GM23338 (cell line): ENCODE data around the gene ABCA4. TPM values are rescaled to one million over a fixed set of nuclear protein-coding genes. Genes with fewer than 3 reads are reported as not detected.

Source experiments
- ATAC-seq: fragments of 200-7000 bp; cut with Tn5 transposase; 3 replicates; pipeline ENCODE4 v1.9.1; 2020
- DNase-seq: peaks from one replicate; pipeline ENCODE4 v3.0.0-alpha.2; 2015; ENCODE audit warnings: low spot score
- H2AFZ ChIP-seq: fragments of 200-600 bp; sonication (generic); 2 replicates; pipeline ENCODE4 v1.8.0; 2016; ENCODE audit warnings: antibody characterized with exemption, mild to moderate bottlenecking, moderate library complexity
- H3F3A ChIP-seq: fragments of 200-600 bp; sonication (generic); replicated peaks from 2 replicates; pipeline ENCODE4 v1.8.0; 2017; ENCODE audit warnings: antibody characterized with exemption, mixed run types, low read depth
- H3K27ac ChIP-seq: fragments of 200-600 bp; sonication (generic); 2 replicates; pipeline ENCODE4 v1.6.1; 2016; ENCODE audit warnings: low read depth
- H3K27me3 ChIP-seq: fragments of 200-600 bp; sonication (generic); 2 replicates; pipeline ENCODE4 v1.8.0; 2016; ENCODE audit warnings: mild to moderate bottlenecking, mixed run types, moderate library complexity; ENCODE audit not compliant: insufficient read depth
- H3K36me3 ChIP-seq: fragments of 200-600 bp; sonication (generic); 2 replicates; pipeline ENCODE4 v1.8.0; 2016; ENCODE audit warnings: mild to moderate bottlenecking; ENCODE audit not compliant: insufficient read depth
- H3K4me1 ChIP-seq: fragments of 200-600 bp; sonication (generic); 2 replicates; pipeline ENCODE4 v1.8.0; 2016; ENCODE audit warnings: mild to moderate bottlenecking, moderate library complexity; ENCODE audit not compliant: insufficient read depth
- H3K4me2 ChIP-seq: fragments of 200-600 bp; sonication (generic); 2 replicates; pipeline ENCODE4 v1.7.1; 2017; ENCODE audit warnings: mixed run types
- H3K4me3 ChIP-seq: fragments of 200-600 bp; sonication (generic); 2 replicates; pipeline ENCODE4 v1.6.1; 2016; ENCODE audit warnings: mixed run types
- H3K79me2 ChIP-seq: fragments of 200-600 bp; sonication (generic); replicated peaks from 2 replicates; pipeline ENCODE4 v1.8.0; 2017; ENCODE audit warnings: mild to moderate bottlenecking; ENCODE audit not compliant: insufficient read depth
- H3K9me2 ChIP-seq: fragments of 200-600 bp; sonication (generic); 2 replicates; pipeline ENCODE4 v1.8.0; 2017; ENCODE audit not compliant: insufficient read depth
- H4K20me1 ChIP-seq: fragments of 200-600 bp; sonication (generic); replicated peaks from 2 replicates; pipeline ENCODE4 v1.8.0; 2017; ENCODE audit warnings: mild to moderate bottlenecking; ENCODE audit not compliant: insufficient read depth
- H3K27ac Mint-ChIP-seq: 2 replicates; pipeline ENCODE4 v1.8.0; 2020; ENCODE audit warnings: inconsistent platforms, mild to moderate bottlenecking, moderate library complexity, mixed read lengths
- H3K27me3 Mint-ChIP-seq: 3 replicates; pipeline ENCODE4 v1.8.0; 2022; ENCODE audit warnings: low read depth, mild to moderate bottlenecking, moderate library complexity, mixed read lengths, inconsistent platforms; ENCODE audit not compliant: insufficient read depth, poor library complexity
- H3K36me3 Mint-ChIP-seq: 3 replicates; pipeline ENCODE4 v1.8.0; 2021; ENCODE audit warnings: low read depth, mild to moderate bottlenecking, inconsistent platforms, moderate library complexity, mixed read lengths
- H3K4me1 Mint-ChIP-seq: 3 replicates; pipeline ENCODE4 v1.8.0; 2020; ENCODE audit warnings: mild to moderate bottlenecking, inconsistent platforms, mixed read lengths
- H3K4me3 Mint-ChIP-seq: 3 replicates; pipeline ENCODE4 v1.8.0; 2021; ENCODE audit warnings: moderate library complexity, mild to moderate bottlenecking, inconsistent platforms, mixed read lengths
- H3K9me3 Mint-ChIP-seq: 3 replicates; pipeline ENCODE4 v1.8.0; 2020; ENCODE audit warnings: moderate library complexity, mild to moderate bottlenecking, inconsistent platforms, mixed read lengths
- CREB1 ChIP-seq: fragments of 250-450 bp; sonication (Bioruptor Pico); IDR thresholded peaks from 2 replicates; pipeline ENCODE4 v1.5.0; 2020; ENCODE audit warnings: low read depth, mild to moderate bottlenecking, moderate library complexity
- ETS1 ChIP-seq: IDR thresholded peaks from 2 replicates; pipeline ENCODE4 v1.6.1; 2016; ENCODE audit warnings: antibody characterized with exemption
- EZH2 ChIP-seq: fragments of 200-600 bp; sonication (generic); IDR thresholded peaks from one replicate; pipeline ENCODE4 v1.8.0; 2017; ENCODE audit warnings: antibody characterized with exemption, mild to moderate bottlenecking, low read depth; ENCODE audit not compliant: unreplicated experiment
- EZH2phosphoT487 ChIP-seq: fragments of 200-600 bp; sonication (generic); IDR thresholded peaks from one replicate; pipeline ENCODE4 v1.8.1; 2018; ENCODE audit warnings: antibody characterized with exemption; ENCODE audit not compliant: unreplicated experiment
- JUNB ChIP-seq: IDR thresholded peaks from one replicate; pipeline ENCODE4 v1.6.1; 2016; ENCODE audit warnings: antibody characterized with exemption; ENCODE audit not compliant: unreplicated experiment
- NANOG ChIP-seq: IDR thresholded peaks from 2 replicates; pipeline ENCODE4 v1.6.1; 2016; ENCODE audit warnings: antibody characterized with exemption, borderline replicate concordance
- POLR2AphosphoS5 ChIP-seq: IDR thresholded peaks from 2 replicates; pipeline ENCODE4 v1.6.1; 2016; ENCODE audit warnings: antibody characterized with exemption, low read depth
- REST ChIP-seq: IDR thresholded peaks from one replicate; pipeline ENCODE4 v1.6.1; 2018; ENCODE audit warnings: antibody characterized with exemption; ENCODE audit not compliant: unreplicated experiment
- STAT1 ChIP-seq: IDR thresholded peaks from one replicate; pipeline ENCODE4 v1.6.1; 2016; ENCODE audit warnings: antibody characterized with exemption; ENCODE audit not compliant: unreplicated experiment
- ZNF114 ChIP-seq: fragments of 250-450 bp; sonication (Bioruptor Pico); IDR thresholded peaks from 2 replicates; pipeline ENCODE4 v1.5.0; 2020; ENCODE audit warnings: mild to moderate bottlenecking, moderate library complexity
- ZNF331 ChIP-seq: fragments of 250-450 bp; sonication (Bioruptor Pico); IDR thresholded peaks from 2 replicates; pipeline ENCODE4 v1.5.0; 2020; ENCODE audit warnings: low read depth, mild to moderate bottlenecking, moderate library complexity
- ZNF462 ChIP-seq: fragments of 250-450 bp; sonication (Bioruptor Pico); IDR thresholded peaks from 2 replicates; pipeline ENCODE4 v1.5.0; 2020; ENCODE audit warnings: mild to moderate bottlenecking, moderate library complexity
- polyA plus RNA-seq: library from polyadenylated mRNA; unstranded; fragments of >200 nt; fragmentation: Nextera tagmentation; extraction: Ambion mirVana; gene quantifications from 2 replicates; pipeline ENCODE4 v1.2.1, GENCODE V29; 2016
- total RNA-seq: library from RNA; depleted of rRNA; stranded (reverse); fragments of >200 nt; shearing (Covaris generic); gene quantifications from 2 replicates; pipeline ENCODE4 v1.2.3, GENCODE V29; 2014
- TF ChIP-seq, protein P1 (sequence below), 2 experiments: fragments of 200-600 bp in 1 of 2; sonication (generic) in 1 of 2; conservative IDR thresholded peaks; 2 replicates each; pipeline versions ENCODE4 v1.5.1 to v1.6.1; 2016 to 2017; ENCODE audit warnings: antibody characterized with exemption in 2 of 2, low read depth in 2 of 2, mild to moderate bottlenecking in 2 of 2, moderate library complexity in 1 of 2

Gene ABCA4
- total and polyA plus RNA-seq, 2 experiments from 2014 or later: not detected

- Mint-ChIP-seq H3K27ac (no peak overlapping the region), H3K27me3 (peaks cover 9% of the 10 kb centered on the region), H3K4me3 (no peak overlapping the region), H3K36me3 (no peaks in the 10 kb centered on the region; the same call in 2 of the 3 replicates), H3K9me3 (no peaks in the 10 kb centered on the region), H3K4me1 (peaks cover 4% of the 10 kb centered on the region)
- H3K27ac ChIP-seq: no peak overlapping the region
- no peaks in the 10 kb centered on the region for H3F3A ChIP-seq
- no peak overlapping the region for H3K4me3 ChIP-seq
- no peaks in the 10 kb centered on the region for H4K20me1 ChIP-seq
- no peaks in the 10 kb centered on the region for H3K27me3 ChIP-seq
- H3K4me2 ChIP-seq: no peak overlapping the region
- ATAC-seq: no peak
- H3K4me1 ChIP-seq: no peaks in the 10 kb centered on the region
- no peaks in the 10 kb centered on the region for H3K79me2 ChIP-seq
- H2AFZ ChIP-seq: no peak overlapping the region
- TF ChIP-seq ZNF331 (CRISPR knock-in tag) (no peak), EZH2phosphoT487 (no peak), NANOG (no peak), EZH2 (no peak), ZNF114 (CRISPR knock-in tag) (no peak), ZNF462 (no peak), REST (no peak), STAT1 (no peak), CREB1 (CRISPR knock-in tag) (no peak), POLR2AphosphoS5 (no peak), JUNB (no peak), ETS1 (no peak)
- TF ChIP-seq, protein P1, sequence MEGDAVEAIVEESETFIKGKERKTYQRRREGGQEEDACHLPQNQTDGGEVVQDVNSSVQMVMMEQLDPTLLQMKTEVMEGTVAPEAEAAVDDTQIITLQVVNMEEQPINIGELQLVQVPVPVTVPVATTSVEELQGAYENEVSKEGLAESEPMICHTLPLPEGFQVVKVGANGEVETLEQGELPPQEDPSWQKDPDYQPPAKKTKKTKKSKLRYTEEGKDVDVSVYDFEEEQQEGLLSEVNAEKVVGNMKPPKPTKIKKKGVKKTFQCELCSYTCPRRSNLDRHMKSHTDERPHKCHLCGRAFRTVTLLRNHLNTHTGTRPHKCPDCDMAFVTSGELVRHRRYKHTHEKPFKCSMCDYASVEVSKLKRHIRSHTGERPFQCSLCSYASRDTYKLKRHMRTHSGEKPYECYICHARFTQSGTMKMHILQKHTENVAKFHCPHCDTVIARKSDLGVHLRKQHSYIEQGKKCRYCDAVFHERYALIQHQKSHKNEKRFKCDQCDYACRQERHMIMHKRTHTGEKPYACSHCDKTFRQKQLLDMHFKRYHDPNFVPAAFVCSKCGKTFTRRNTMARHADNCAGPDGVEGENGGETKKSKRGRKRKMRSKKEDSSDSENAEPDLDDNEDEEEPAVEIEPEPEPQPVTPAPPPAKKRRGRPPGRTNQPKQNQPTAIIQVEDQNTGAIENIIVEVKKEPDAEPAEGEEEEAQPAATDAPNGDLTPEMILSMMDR (conservative IDR thresholded peaks at IDR 0.05; ENCODE audit: low read depth in 2 of 2): no peak
- no peaks in the 10 kb centered on the region for H3K9me2 ChIP-seq
- DNase-seq: no peak
- no peaks in the 10 kb centered on the region for H3K36me3 ChIP-seq
Observed at GRCh38 chr1:93999840-94000415, 121.0 kb downstream of the ABCA4 start.
